Measurements from ENCODE around the gene ZNF121.

GRCh38 chr19:9584073-9584833 is at the start of gene ZNF121:
- TF ChIP-seq POLR2A (IDR thresholded peaks at IDR 0.05) (peak; percentile 69), CTCF (IDR thresholded peaks at IDR 0.05) (no peak)
